Fibroblast of lung (primary cell): ENCODE measurements around the gene EFCAB8.

Experiments
- EZH2 ChIP-seq: IDR thresholded peaks from 2 replicates; pipeline ENCODE4 v1.5.1; 2012; ENCODE audit warnings: low read length, control low read depth, mild to moderate bottlenecking; ENCODE audit errors: missing control alignments
- TF ChIP-seq, protein P1 (sequence below), 2 donors: IDR thresholded peaks in 1 of 2; conservative IDR thresholded peaks in 1 of 2; 1 replicate in 1 of 2; 2 replicates in 1 of 2; pipeline ENCODE4 v1.5.1; 2011 to 2012; ENCODE audit warnings: low read length in 2 of 2, control low read depth in 1 of 2, inconsistent platforms in 1 of 2, low read depth in 1 of 2, mild to moderate bottlenecking in 1 of 2

DNA sequence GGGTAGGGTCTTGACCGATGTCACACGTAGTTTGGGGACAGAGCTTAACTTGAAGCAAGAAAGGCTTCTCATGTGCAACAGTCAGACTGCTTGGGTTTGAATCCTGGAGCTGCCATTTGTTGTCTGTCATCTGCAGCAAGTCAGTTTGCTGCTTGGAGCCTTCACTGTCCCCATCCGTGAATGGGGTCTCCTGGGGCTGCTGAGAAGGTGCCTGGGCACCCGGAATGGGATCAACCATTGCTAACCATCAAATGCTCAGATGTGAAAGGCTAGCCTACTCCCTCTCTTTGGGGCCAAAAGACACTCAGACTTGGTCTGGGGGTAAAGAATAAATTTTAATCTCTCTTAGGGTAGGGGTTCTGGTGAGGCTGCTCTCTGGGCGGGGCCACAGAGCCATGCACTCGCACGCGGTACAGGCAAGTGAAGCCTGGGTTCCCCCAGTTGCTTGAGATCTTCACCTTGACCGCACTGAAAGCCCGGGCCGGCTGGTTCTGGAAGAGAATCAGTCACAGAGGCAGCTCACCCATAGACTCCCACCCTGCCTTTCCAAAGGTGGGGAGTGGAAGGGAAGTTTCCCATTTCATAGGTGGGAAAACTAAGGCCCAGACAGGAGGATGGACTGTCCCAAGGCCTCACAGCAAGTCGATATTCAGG lies 124.9 kb downstream of the EFCAB8 start:
- TF ChIP-seq, protein P1, sequence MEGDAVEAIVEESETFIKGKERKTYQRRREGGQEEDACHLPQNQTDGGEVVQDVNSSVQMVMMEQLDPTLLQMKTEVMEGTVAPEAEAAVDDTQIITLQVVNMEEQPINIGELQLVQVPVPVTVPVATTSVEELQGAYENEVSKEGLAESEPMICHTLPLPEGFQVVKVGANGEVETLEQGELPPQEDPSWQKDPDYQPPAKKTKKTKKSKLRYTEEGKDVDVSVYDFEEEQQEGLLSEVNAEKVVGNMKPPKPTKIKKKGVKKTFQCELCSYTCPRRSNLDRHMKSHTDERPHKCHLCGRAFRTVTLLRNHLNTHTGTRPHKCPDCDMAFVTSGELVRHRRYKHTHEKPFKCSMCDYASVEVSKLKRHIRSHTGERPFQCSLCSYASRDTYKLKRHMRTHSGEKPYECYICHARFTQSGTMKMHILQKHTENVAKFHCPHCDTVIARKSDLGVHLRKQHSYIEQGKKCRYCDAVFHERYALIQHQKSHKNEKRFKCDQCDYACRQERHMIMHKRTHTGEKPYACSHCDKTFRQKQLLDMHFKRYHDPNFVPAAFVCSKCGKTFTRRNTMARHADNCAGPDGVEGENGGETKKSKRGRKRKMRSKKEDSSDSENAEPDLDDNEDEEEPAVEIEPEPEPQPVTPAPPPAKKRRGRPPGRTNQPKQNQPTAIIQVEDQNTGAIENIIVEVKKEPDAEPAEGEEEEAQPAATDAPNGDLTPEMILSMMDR (conservative IDR thresholded peaks at IDR 0.05 in 1 of 2, IDR thresholded peaks at IDR 0.05 in 1 of 2; ENCODE audit: low read depth in 1 of 2, low read length in 2 of 2): no peak
- no peak for TF ChIP-seq EZH2
